Measurements from ENCODE around the gene NEURL1B.

NEURL1B gene

GRCh38 chr5:172715421-172715780, 74.3 kb downstream of the NEURL1B start:
- no peak overlapping the region for H3K4me3 ChIP-seq (ENCODE audit: low read depth, low read length)
- no peak for TF ChIP-seq CTCF (IDR thresholded peaks at IDR 0.05; ENCODE audit: borderline replicate concordance, insufficient read depth, low read depth, low read length)

DNA sequence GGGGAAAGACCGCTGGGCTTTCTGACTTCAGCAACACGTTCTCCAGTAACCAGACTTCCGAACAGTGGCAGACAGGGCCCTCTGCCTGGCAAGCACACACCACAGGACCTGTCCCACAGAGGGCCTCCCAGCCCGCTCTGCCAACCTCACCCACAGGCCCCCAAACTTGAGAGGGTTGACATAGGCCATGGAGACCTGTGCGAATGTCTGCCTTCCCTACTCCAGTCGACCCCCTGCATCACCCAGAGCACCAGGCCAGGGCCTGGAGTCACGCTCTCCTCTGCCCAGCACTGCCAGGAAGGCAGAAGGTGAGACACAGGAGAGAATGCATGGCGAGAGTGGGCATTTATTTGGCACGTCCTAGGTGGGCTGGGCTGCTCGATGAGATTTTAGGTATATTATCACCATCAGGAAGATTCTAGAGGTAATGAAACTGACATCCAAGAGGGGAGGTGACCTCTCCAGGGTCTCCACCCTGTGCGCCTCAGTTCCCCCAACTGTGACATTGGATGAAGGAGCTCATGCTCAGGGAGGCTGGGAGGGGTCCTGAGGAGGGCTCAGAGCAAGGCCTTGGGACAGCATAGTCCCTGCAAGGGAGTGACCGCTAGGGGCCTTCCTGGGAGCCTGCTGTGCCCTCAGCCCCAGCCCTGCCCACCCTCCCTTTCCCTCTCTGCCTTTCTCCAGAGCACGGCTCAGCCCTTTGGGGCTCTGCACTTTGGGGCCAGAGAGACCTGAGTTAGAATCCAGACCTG, 75.0 kb downstream of the NEURL1B start:
- TF ChIP-seq CTCF (IDR thresholded peaks at IDR 0.05; ENCODE audit: borderline replicate concordance, insufficient read depth, low read depth, low read length): no peak
- no peak overlapping the region for H3K4me3 ChIP-seq (ENCODE audit: low read depth, low read length)

- H3K4me3 ChIP-seq (ENCODE audit: low read depth, low read length): no peak overlapping the region
- TF ChIP-seq CTCF (IDR thresholded peaks at IDR 0.05; ENCODE audit: borderline replicate concordance, insufficient read depth, low read depth, low read length): peak; percentile 83
Measured at GRCh38 chr5:172716796-172717313, 75.8 kb downstream of the NEURL1B start.

- H3K4me3 ChIP-seq (ENCODE audit: low read depth, low read length): no peak overlapping the region
- TF ChIP-seq CTCF (IDR thresholded peaks at IDR 0.05; ENCODE audit: borderline replicate concordance, insufficient read depth, low read depth, low read length): no peak
Measured at GRCh38 chr5:172717481-172718195, 76.6 kb downstream of the NEURL1B start.

GRCh38 chr5:172718527-172719114, 77.6 kb downstream of the NEURL1B start:
- no peak for TF ChIP-seq CTCF (IDR thresholded peaks at IDR 0.05; ENCODE audit: borderline replicate concordance, insufficient read depth, low read depth, low read length)
- no peak overlapping the region for H3K4me3 ChIP-seq (ENCODE audit: low read depth, low read length)

- no peak for TF ChIP-seq CTCF (IDR thresholded peaks at IDR 0.05; ENCODE audit: borderline replicate concordance, insufficient read depth, low read depth, low read length)
- H3K4me3 ChIP-seq (ENCODE audit: low read depth, low read length): no peak overlapping the region
Measured at GRCh38 chr5:172719211-172719610, 78.1 kb downstream of the NEURL1B start.
